NCI-H2227 (cell line): ENCODE data around the gene RBBP4.
"Not testable (repeated sequence)": the region's sequence is repeated elsewhere in the genome, so short reads cannot be mapped to it uniquely, and the experiment has no call there.

Experiments
- DNase-seq: peaks from one replicate; lab custom pipeline; 2025; ENCODE audit not compliant: unreplicated experiment; lab: John Stamatoyannopoulos, UW

RBBP4 gene

GRCh38 chr1:32650752-32651460 is at the start of gene RBBP4:
RBBP4 (plus strand) TSS chr1:32651208; CDS start chr1:32651307, 99 bp downstream.
- peak; percentile 99 for DNase-seq

- no peak for DNase-seq
These were observed 45.1 kb upstream of the RBBP4 start for GRCh38 chr1:32605711-32606424.

- DNase-seq = no peak
These were observed 44.2 kb upstream of the RBBP4 start for GRCh38 chr1:32606565-32607371.

- no peak for DNase-seq
These were observed 41.8 kb upstream of the RBBP4 start for GRCh38 chr1:32609180-32609579.

GRCh38 chr1:32611859-32612188 is 39.2 kb upstream of the RBBP4 start:
- no peak for DNase-seq

- DNase-seq = peak; percentile 92
These were observed 38.7 kb upstream of the RBBP4 start for GRCh38 chr1:32612189-32612881.

- DNase-seq = no peak
These were observed 37.5 kb upstream of the RBBP4 start for GRCh38 chr1:32613472-32613871.

GRCh38 chr1:32618673-32619221 is 32.3 kb upstream of the RBBP4 start:
- DNase-seq = peak; percentile 18

GRCh38 chr1:32619701-32620485 is 31.1 kb upstream of the RBBP4 start:
- peak; percentile 23 for DNase-seq

- DNase-seq = no peak
These were observed 28.8 kb upstream of the RBBP4 start for GRCh38 chr1:32622205-32622604.

GRCh38 chr1:32622806-32623681 is 28.0 kb upstream of the RBBP4 start:
- no peak for DNase-seq

GRCh38 chr1:32623775-32624174 is 27.2 kb upstream of the RBBP4 start:
- no peak for DNase-seq

GRCh38 chr1:32626176-32626575 is 24.8 kb upstream of the RBBP4 start:
- DNase-seq = no peak

- DNase-seq = no peak
These were observed 23.3 kb upstream of the RBBP4 start for GRCh38 chr1:32627596-32628162.

- not testable (repeated sequence) for DNase-seq
These were observed 20.8 kb upstream of the RBBP4 start for GRCh38 chr1:32630173-32630572.

GRCh38 chr1:32632829-32633228 is 18.2 kb upstream of the RBBP4 start:
- no peak for DNase-seq

- DNase-seq = no peak
These were observed 15.3 kb upstream of the RBBP4 start for GRCh38 chr1:32635508-32636277.
